Activated CD4-positive, alpha-beta T cell treated with anti-CD3 and anti-CD28 coated beads, Interleukin-2, amount 50 U/mL, for 16 hours (primary cell): ENCODE results near the gene ABCD1.
A peak's percentile ranks its signal among the peaks of the same experiment; 100 is the strongest.
"Not testable (repeated sequence)": the region's sequence is repeated elsewhere in the genome, so short reads cannot be mapped to it uniquely, and the experiment has no call there.

Source experiments
- DNase-seq: peaks from one replicate; pipeline ENCODE4 v3.0.0-alpha.2; 2020

Gene ABCD1

DNA sequence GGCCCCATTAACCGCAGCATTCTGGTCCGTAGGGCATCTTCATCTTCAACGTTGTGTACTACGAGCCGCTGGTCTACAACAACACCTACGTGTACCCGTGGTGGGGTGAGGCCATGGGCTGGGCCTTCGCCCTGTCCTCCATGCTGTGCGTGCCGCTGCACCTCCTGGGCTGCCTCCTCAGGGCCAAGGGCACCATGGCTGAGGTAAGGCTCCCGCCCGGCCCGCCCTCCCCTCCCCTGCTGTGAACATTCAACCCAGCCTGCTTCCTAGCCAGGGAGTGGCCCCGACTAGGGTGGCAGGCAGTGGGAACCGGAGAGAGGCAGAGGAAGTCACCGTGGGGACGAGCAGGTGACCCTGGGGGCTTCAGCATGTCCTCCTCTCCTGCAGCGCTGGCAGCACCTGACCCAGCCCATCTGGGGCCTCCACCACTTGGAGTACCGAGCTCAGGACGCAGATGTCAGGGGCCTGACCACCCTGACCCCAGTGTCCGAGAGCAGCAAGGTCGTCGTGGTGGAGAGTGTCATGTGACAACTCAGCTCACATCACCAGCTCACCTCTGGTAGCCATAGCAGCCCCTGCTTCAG lies 29.9 kb upstream of the ABCD1 start:
- DNase-seq: no peak

DNA sequence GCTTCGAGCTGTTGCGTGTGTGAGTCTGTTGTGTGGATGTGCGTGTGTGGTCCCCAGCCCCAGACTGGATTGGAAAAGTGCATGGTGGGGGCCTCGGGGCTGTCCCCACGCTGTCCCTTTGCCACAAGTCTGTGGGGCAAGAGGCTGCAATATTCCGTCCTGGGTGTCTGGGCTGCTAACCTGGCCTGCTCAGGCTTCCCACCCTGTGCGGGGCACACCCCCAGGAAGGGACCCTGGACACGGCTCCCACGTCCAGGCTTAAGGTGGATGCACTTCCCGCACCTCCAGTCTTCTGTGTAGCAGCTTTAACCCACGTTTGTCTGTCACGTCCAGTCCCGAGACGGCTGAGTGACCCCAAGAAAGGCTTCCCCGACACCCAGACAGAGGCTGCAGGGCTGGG lies 28.6 kb upstream of the ABCD1 start:
- no peak for DNase-seq

DNA sequence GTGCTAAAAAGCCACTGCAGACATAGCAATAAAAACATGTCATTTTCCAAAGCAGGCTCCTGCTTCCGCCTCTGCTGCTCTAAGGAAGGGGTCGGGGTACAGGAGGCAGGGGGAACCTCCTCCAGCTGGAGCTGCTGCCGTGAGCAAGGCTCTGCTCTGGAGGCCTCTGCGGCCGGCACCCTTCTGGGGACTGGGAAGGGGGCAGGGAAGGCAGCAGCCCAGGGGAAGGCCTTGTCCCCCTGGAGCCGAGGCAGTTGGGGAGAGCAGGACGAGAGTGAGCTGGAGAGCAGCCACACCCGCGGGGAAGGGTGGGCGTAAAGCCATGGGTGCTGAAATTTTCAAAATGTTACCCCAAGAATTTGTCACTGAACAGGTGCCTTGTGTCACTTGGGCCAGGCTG lies 28.1 kb upstream of the ABCD1 start:
- not testable (repeated sequence) for DNase-seq

DNA sequence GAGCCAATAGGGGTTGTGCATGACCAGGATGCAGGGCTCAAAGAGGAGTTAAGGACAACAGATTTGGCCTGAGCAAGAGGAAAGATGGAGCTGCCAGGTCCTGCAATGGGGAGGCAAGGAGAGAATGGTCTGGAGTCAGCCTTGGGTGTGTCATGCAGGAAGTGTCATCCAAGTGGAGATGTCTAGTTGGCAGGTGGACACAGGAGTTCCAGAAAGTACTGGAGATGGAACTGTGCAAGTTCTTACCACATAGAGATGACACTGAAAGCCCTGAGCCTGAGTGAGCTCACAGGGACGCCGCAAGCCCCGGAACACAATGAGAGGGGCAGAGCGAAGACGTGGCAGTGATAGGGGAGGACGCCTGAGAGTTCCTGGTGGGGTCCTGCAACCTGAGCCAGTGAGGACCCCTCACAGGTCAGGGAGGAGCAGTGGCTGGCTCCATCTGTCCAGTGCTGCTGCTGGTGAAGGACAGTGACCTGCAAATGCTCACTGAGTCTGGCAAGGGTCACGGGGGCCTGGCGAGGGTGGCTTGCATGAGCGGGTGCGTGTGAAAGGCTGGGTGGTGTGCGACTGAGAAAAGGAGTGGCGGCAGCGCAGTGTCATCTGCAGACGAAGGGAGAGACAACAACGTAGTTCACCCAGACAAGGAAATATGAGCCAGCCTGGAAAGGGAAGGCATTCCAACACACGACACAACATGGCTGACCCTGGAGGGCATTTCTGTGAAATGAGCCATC lies 27.5 kb upstream of the ABCD1 start:
- not testable (repeated sequence) for DNase-seq

DNA sequence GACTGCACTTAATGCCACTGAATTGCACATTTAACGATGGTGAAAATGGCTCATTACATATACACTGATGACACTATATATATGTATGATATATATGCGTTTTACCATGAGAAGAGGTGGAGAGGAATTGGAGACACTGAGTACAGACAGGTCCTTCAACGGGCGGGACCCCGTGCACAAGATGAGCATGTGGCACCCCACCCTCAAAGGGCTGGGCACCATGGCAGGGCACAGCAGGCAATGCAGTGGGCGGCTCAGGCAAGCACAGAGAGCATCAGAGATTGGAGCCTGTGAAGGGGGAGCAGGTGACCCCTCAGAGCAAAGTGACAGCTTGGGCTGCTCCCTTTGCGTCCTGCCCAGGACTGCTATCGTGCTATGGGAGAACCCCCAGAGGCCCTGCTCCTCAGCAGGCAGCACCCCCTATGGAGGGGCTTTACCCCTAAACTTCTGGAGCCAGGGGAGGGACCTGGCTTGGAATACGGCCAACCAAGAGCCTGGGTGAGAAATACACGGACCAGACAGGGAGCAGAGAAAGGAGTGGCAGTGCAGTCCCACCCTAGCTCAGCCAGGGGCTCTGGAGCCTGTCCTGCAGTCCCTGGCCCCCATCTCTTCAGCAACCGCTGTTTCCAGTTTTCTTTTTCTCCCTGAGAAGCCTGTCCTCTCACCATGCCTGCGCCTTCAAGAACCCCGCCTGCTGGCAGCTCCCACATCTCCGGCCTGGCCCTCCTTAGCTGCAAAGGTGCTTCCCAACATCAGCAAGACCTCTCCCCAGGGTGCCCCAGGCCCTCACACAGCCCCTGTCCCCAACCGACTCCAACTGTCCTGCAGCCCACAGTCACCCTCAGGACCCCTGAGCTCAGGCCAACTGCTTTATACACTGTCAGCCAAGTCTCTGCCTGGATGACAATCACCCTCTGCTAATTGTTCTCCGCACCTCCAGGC lies 26.5 kb upstream of the ABCD1 start:
- no peak for DNase-seq

DNA sequence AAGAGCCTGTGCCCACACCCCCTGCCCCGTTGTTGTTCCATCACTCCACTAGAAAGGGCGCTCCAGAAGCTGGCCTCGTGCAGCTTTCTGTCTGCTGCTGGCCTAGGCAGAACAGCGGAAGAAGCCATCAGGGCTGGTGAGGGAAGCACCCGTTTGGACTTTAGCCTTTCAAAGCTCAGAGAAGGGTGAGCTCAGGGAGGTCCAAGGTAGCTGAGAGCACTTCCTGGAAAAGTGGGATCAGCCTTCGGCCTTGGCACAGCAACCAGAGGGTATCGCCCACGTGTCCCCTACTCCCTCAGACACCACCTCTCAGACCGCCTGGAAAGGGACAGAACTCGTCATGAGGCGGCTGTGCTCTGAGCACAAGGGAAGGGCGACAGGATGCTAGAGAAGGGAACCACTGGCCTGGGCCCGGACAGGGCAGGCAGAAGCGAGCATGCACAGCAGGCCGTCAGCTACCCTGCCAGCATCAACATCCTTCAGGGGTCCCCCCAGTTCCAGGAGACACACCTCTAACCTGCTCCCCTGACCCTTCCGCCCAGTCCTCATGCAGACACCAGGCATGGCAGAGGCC lies 25.4 kb upstream of the ABCD1 start:
- DNase-seq: not testable (repeated sequence)

DNA sequence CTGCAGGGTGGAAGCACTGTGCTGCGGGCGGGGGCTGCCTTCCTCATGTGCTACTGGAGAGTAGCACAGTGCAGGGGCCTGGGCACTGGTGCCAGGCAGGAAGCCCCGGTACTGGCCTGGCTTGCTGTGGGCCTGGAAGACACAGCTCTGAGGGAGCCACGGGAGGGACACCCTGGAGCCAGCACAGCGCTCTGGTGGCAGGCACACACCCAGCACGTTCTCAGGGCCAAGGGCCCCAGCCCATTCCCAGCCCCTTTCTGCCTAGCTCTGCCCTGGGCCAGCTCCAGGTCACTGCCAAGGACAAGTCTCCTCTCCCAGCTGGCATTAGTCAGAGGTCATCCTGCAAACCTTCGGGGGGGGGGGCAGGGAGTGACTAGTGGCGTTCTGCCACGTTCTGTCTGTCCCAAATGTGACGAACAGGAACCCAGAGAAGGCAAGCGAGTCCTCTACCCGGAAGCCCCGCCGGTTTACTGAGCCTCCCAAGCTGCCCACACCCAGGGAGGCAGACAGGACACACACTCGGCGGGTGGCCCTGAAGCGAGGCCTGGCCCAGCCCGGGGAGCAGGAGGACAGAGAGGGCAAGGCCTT lies 24.8 kb upstream of the ABCD1 start:
- not testable (repeated sequence) for DNase-seq

DNA sequence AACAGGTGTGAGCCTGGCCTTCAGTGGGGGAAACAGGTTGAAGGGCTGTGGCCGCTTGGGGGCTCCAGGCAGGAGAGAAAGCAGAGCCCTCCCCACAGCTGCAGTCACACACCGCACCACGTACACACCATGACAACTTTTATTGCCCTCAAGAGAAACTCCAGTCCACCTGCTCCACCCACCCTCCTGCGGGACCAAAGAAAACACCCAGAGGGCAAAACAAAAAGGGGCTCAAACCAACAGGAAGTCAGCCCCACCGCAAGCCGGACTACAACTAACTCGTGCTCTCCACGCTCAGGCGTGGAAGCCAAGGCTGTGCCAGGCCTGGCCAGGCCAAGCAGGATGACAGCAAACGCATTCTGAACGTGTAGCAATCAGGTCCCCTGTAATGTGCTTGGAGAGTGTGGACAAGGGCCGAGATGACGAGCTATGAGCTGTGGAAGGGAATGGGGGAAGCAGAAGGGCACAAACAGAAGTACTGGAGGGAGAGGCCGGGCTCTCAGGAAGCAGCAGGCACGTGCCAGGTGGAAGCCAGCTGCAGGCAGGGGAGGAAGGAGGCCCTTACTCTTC lies 24.2 kb upstream of the ABCD1 start:
- DNase-seq: no peak

DNA sequence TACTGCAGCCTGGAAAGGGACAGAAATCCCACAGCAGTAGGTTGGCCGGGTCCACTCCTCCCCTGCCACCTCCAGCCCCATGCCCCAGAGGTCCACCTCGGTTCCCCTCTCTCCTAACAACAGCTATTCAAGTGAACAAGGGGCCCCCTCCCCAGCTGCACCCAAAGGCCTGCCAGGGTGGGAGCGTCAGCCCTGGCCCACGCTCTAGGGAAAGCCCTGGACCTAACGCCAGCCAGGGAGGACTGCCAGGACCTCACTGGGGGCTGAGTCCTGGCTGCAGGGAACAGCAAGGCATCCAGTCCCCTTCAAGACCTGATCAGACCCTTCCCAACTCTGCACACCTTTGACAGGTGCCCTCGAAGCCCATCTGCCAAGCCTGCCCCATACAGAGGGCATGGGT lies 23.7 kb upstream of the ABCD1 start:
- no peak for DNase-seq

DNA sequence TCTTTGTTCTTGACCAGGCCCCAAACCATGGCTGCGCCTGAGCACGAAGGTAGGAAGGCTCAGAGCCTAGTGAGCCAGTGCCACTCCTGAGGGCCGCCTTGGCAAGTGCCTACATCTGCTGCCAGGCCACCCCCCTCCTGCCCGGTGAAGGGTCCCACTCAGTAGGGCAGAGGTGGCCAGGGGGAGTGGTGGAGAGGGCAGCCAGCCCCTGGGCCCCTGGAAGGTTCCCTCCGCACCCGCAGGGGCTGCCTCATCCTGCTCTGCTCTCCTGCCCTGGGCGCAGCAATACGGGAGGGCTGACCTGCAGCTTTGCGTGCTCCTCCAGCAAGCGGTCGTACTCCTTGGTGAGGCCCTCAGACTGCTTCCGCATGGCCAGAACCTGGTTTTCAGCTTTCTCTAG lies 22.9 kb upstream of the ABCD1 start:
- no peak for DNase-seq

DNA sequence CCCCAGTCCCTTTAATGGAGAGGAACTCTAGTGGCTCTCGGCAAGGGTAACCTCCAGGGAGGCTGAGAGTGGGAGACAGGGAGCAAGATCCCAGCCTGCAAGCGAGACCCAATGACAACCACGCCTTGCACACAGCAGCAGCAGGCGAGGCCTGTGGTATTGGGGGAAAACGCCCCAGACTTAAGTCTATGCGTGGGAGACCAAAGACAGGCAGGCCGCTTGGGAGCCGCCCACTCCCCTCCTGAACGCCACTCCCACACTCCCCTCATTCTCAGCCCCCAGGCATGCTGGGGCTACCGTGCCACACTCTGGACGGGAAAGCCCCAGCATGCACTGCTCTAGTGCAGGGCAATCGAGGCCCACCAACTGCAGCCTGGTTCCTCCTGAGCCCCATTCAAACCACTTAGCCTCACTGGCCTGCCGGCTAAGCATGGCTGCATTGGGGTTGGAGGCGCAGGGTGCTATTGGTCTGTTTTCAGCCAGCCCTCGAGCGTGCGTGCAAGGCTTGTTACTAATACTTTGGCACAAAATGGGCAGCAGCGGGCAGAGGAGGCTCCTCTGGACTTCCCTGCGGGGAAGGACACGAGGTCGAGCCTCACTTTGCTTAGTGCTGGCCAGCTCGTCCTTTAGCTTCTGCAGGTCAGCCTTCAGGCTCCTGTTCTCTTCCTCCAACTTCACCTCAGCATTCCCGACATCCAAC lies 22.2 kb upstream of the ABCD1 start:
- no peak for DNase-seq

DNA sequence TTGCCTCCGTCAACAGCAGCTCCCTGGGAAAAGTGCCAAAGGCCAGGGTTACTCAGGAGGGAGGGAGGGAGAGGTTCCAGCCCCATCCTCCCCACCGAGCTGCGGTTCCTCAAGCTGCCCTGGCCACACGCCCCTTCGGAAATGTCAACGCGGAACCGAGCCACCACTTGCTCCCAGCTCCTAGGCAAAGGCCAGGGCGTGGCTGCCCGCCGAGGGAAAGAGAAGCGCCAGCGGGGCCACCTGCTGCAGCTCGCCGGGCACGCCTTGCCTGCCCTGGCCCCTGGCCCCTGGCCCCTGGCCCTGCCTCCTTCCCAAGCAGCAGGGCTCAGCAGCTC lies 21.7 kb upstream of the ABCD1 start:
- DNase-seq: no peak

DNA sequence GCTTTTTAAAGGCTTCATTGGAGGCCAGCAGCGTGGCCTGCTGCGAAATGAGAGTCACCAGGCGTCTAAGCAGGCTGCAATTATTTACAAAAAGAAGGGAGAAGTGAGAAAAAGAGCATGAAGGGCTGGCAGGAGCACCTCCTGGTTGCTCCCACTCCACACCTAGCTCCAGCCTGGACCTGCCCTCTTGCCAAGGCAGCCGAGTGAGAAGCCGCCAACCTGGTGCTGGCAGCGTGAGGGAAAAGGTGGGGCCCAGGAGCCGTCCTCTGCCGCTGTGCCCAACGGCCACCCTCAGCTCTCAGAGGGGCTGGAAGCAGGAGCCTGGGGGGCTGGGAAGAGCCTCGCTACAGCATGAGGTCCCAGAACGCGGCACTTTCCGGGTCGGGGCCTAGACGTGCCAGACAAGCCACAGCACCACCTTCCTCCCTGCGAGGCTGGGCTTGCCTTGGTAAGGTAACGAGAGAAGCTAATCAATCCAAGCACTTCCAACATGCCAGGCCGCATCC lies 20.6 kb upstream of the ABCD1 start:
- DNase-seq: no peak

DNA sequence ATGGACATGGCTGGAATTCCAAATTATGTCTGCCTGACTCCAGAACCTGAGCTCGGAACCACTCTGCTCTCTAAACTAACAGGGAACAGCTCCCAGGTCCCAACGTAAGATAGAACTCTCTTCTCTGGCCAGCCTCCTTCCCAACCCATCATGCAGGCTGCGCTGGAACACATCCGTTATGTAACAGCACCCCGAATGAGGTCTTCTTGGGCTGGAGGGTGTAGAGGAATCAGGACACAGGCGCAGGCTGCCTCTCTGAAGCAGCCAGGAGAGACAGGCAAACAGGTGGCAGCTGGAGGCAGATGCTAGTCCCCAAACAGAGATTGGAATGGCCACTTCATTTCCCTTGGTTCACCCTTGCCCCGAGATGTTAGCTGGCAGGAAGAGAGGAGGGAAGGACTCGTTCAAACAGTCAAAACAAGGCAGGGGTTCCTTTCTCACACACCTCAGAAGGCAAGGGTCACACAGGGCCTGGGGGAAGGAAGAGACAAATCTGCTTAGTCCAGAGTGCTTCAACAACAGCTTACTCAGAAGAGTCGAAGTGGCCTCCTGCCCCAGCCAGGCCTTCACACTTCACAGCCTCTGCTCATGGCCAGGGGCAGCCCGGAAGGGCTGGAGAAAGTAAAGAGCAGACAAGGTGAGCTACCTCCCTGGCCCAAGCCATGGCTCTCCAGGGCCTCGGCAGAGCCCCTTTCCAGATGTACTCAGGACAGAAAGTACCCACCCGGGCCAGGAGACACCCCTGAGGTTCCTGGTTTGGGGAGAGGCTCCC lies 19.8 kb upstream of the ABCD1 start:
- not testable (repeated sequence) for DNase-seq

DNA sequence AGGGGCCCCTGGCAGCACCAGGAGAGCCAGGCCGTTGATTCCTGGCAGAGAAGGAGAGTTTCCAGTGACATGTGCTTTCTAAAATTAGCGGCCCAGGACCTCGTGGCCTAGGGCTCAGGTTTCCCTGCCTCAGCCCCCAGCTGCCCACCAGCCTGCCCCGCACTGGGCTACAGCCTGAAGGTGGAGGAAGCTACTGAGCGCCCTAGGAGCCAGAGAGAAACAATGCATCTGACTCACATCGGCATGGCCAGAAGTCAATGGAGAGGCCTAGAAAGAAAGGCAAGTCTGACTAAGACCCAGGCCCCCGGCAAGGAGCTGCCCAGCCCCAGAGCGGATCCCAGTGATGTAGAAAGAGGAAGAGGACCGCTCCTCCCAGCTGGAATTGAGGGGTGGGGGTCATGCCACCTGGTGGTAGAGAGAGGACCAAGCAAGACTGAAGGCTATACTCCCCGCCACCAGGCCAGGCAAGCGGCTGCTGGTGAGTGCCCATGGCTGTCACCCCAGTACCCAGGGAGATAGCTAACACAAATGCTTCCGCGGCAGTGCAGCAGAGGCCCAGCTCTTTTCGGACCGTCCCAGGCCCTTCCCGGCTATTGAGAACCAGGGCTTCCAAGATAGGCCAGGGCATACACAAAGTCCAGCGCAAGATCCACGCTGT lies 19.1 kb upstream of the ABCD1 start:
- DNase-seq: not testable (repeated sequence)

DNA sequence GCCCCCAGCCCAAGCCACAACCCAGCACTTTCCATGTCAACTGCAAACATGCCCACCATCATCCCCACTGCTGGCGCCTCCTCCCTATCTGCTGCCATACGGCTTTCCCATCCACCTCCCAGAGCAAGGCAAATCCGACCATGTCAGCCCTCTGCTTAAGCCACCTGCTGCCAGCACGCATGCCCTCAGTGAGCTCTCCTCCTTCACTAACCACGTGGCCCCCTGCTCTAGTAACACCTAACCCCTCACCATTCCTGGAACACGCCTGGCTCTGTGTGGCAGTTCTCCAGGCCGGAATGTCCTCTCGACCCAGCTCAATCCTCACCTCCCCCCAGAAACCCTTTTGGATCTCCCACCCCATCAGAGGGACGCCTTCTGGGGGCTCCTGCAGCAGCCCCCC lies 17.9 kb upstream of the ABCD1 start:
- no peak for DNase-seq

DNA sequence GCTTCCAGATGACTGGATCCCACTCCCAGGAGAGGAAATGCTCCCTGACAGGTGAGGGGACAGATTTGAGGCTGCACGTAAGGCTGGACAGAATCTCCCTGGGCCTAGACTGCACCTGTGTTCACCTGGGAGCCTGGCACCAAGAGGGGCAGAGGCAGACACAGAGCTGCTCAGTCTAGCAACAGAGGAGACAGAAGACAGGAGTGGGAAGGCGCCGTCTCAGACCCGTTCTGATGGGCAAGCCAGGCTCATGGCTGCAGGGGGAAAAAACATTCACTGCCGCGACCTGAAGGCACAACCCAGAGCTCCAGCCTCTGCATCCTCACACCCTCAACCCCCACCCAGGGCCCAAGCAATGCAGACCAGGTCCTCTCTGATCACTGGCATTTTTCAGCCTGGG lies 17.2 kb upstream of the ABCD1 start:
- no peak for DNase-seq

DNA sequence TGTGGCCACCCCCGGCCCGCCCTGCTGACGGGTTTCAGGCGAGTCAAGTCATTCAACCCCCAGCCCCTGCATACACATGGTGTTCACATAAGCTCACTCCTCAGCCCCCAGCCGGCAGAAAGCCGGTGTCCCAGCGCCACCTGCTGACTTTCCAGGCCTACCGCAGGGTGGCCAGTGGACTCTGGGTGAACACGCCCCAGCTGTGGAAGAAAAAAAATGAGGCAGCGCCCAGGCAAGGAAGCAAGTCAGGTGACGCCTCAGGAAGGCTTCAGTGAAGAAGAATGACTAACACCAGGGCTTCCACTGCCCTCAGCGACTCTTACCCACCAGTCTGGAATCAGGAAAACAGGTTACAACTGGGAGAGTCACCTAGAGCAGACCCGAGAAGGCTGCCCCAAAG lies 16.2 kb upstream of the ABCD1 start:
- peak; percentile 59 for DNase-seq

DNA sequence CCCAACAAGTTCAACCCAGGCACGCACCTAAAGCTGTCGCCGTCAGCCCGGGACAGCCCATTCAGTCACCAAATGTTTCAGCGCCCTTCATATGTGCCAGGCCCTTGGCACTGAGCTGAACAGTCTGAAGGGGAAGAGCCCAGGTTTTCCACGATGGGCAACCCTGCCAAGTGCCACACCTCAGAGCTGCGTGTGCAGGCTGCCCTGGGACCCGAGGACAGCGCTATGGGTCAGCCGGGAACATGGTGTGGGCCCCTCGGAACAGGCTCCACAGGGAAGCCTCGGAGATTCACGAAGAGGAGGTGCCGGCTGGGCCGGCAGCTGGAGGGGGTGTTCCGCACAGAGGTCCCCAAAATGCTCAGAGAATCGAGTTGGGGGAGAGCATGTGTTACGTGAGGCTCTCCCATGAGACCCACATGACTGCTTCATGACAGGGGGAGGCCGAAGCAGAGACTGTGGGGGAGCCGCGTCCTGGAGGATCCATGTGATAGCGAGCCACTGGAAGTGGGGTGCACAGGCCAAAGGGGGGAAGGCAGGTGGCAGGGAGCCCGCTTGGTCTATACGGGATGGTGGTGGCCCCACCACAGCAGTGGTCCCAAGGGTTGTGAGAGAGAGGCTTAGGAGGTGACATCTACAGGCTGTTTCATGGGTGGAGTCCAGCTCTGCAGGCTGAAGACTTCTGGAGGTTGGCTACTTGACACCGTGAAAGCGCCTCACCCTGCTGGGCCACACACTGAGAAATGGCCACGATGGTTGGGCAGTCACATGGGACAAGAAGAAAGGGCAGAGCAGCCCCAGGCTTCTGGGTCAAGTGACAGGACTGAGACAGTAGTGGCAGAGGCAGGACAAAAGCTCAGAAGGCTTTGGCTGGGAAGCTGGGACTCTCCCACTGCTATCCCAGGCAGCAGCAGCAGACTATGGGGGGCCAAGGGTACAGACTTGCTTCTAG lies 14.7 kb upstream of the ABCD1 start:
- DNase-seq: no peak
